Measurements from ENCODE around the gene KCNQ1OT1.
A peak's percentile ranks its signal among the peaks of the same experiment; 100 is the strongest.

KCNQ1OT1 gene

DNA sequence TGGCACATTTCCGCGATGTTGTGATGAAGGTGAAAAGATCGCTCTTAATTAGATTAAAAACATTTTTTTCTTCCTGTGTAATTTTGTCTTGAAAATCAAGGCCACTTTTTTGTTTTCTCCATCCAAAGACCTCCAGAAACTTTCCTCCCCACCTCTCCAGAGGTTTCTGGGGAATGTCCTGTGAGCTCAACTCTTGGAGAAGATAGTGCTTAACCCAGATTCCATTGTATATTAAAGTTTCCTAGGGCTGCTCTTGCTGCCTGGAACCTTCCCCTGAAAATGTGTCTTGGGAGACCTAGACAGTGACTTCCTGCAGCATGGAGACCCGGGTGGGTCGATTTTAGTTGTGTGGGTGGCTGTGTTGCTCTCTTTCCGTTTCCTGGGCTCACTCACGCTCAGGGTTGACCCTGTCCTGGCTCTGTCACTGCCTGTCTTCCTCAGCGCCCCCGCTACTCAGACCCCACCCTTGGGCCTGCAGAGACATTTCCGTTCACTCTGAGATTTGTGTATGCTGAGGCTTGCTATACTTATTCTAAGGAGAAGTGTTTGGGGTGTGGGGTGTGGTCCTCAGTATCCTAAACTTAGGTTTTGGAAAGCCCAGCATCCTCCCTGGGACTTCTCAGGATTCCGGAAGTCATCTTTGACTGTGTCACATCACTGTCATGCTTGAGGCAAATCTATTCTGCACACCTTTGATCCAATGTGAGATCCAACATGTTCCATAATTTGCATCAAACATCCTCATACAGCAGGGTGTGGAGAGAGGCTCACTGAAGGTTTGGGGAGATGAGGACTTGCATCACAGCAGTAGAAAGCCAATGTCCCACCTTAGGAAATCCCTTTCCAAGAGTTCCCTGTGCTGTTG lies 47.2 kb downstream of the KCNQ1OT1 start:
- Histone ChIP-seq H3K27me3 (ENCODE audit: control insufficient read depth in 1 of 2, insufficient read depth in 2 of 2, low read length in 2 of 2) (no peaks in the 10 kb centered on the region), H3K4me1 (ENCODE audit: control insufficient read depth in 1 of 2, insufficient read depth in 2 of 2, low read length in 2 of 2) (no peaks in the 10 kb centered on the region), H3K4me3 (ENCODE audit: low read depth in 1 of 2, low read length in 2 of 2) (no peak overlapping the region), H3K27ac (ENCODE audit: low read depth, low read length) (no peak overlapping the region), H3K9ac (ENCODE audit: low read depth in 1 of 2, low read length in 2 of 2) (no peak overlapping the region), H3K36me3 (ENCODE audit: control insufficient read depth in 1 of 2, insufficient read depth in 2 of 2, low read length in 2 of 2) (peaks cover 0 to 9% of the 10 kb centered on the region in 2 donors), H3K9me3 (ENCODE audit: control insufficient read depth in 1 of 2, low read length in 2 of 2) (peaks cover 21 to 25% of the 10 kb centered on the region in 2 donors)

DNA sequence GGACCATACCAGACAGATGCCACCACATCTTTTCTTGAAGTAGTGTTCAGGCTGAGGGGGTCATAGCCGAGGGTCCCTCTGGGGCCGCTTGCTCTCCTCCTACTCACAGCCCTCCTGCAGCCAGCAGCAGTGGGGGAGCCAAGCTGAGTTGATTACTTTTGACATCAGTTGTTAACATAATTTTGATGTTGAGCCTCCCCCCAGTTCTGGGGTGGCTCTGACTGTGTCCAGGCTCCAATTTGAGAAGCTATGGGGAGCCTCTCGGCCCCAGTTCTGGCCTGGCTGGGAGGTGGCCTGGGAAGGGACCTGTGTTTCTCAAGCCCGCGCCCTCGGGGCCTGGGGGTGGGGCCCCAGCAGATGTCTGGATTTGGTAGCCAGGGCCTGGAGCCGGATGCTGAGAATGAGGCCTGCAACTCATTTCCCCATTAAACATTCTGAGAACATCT lies 47.9 kb downstream of the KCNQ1OT1 start:
- Histone ChIP-seq H3K27me3 (ENCODE audit: control insufficient read depth in 1 of 2, insufficient read depth in 2 of 2, low read length in 2 of 2) (no peaks in the 10 kb centered on the region), H3K4me1 (ENCODE audit: control insufficient read depth in 1 of 2, insufficient read depth in 2 of 2, low read length in 2 of 2) (no peaks in the 10 kb centered on the region), H3K4me3 (ENCODE audit: low read depth in 1 of 2, low read length in 2 of 2) (no peak overlapping the region), H3K36me3 (ENCODE audit: control insufficient read depth in 1 of 2, insufficient read depth in 2 of 2, low read length in 2 of 2) (peaks cover 0 to 9% of the 10 kb centered on the region in 2 donors), H3K9ac (ENCODE audit: low read depth in 1 of 2, low read length in 2 of 2) (no peak overlapping the region), H3K9me3 (ENCODE audit: control insufficient read depth in 1 of 2, low read length in 2 of 2) (peaks cover 21 to 32% of the 10 kb centered on the region in 2 donors), H3K27ac (ENCODE audit: low read depth, low read length) (no peak overlapping the region)

DNA sequence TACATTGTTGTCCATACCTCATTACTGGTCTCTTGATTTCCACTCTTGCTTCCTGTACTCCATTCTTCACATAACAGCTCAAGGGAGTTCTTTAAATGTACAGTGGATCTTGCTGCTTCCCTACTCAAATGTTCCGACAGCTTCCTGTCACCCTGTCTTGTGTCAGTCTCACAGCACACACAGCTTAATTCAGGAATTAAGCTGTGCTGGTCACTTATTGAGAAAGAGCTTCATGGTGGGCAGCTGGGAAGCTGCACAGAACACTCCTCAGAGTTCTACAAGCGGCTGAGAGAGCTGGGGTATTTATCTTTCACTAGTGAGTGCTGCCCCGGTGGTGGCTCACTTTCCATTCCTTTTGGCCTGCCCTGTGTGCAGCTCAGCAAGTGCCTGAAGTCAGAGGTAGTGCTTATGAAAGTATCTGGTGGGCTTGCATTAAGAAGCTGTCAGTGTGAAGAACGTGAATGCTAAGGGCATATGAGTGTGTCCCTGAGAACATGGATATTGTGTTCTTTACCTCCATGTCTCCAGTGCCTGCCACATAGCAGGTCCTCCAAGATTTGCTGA lies 48.7 kb downstream of the KCNQ1OT1 start:
- no peak overlapping the region for H3K27ac ChIP-seq (ENCODE audit: low read depth, low read length)
- H3K4me3 ChIP-seq (ENCODE audit: low read depth in 1 of 2, low read length in 2 of 2), result no peak overlapping the region
- no peak overlapping the region for H3K9ac ChIP-seq (ENCODE audit: low read depth in 1 of 2, low read length in 2 of 2)
- H3K27me3 ChIP-seq (ENCODE audit: control insufficient read depth in 1 of 2, insufficient read depth in 2 of 2, low read length in 2 of 2), result no peaks in the 10 kb centered on the region
- no peaks in the 10 kb centered on the region for H3K4me1 ChIP-seq (ENCODE audit: control insufficient read depth in 1 of 2, insufficient read depth in 2 of 2, low read length in 2 of 2)
- peaks cover 23 to 32% of the 10 kb centered on the region in 2 donors for H3K9me3 ChIP-seq (ENCODE audit: control insufficient read depth in 1 of 2, low read length in 2 of 2)
- H3K36me3 ChIP-seq (ENCODE audit: control insufficient read depth in 1 of 2, insufficient read depth in 2 of 2, low read length in 2 of 2), result peaks cover 0 to 9% of the 10 kb centered on the region in 2 donors

DNA sequence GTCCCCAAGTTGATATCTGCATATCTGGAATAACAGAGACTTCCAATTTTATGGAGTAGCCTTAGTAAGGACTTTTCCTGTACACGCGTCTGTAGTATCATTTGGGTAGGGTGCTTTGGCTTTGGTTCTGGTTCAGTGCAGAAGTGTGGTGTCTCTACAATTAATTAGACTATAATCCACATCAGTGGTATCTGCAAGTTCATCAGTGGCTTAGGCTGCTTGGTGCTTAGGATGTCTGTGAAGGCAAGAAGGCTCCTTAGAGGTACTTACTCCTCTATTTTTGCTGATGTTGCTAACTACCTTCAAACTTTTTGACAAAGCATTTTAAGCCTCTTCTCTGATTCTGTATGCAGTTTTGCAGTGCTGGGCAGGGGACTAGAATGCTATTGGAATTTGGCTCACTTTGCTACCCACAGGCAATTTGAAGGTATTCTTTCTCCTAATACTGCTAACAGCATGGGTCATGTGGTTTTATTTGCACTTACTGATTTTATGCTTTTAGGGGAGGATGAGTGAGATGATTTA lies 49.4 kb downstream of the KCNQ1OT1 start:
- no peaks in the 10 kb centered on the region for H3K4me1 ChIP-seq (ENCODE audit: control insufficient read depth in 1 of 2, insufficient read depth in 2 of 2, low read length in 2 of 2)
- no peak overlapping the region for H3K9ac ChIP-seq (ENCODE audit: low read depth in 1 of 2, low read length in 2 of 2)
- peak overlapping the region in 1 of 2 donors; percentile 4 for H3K4me3 ChIP-seq (ENCODE audit: low read depth in 1 of 2, low read length in 2 of 2)
- H3K27ac ChIP-seq (ENCODE audit: low read depth, low read length), result no peak overlapping the region
- H3K9me3 ChIP-seq (ENCODE audit: control insufficient read depth in 1 of 2, low read length in 2 of 2), result peaks cover 26 to 32% of the 10 kb centered on the region in 2 donors
- H3K27me3 ChIP-seq (ENCODE audit: control insufficient read depth in 1 of 2, insufficient read depth in 2 of 2, low read length in 2 of 2), result no peaks in the 10 kb centered on the region
- H3K36me3 ChIP-seq (ENCODE audit: control insufficient read depth in 1 of 2, insufficient read depth in 2 of 2, low read length in 2 of 2), result peaks cover 0 to 9% of the 10 kb centered on the region in 2 donors

DNA sequence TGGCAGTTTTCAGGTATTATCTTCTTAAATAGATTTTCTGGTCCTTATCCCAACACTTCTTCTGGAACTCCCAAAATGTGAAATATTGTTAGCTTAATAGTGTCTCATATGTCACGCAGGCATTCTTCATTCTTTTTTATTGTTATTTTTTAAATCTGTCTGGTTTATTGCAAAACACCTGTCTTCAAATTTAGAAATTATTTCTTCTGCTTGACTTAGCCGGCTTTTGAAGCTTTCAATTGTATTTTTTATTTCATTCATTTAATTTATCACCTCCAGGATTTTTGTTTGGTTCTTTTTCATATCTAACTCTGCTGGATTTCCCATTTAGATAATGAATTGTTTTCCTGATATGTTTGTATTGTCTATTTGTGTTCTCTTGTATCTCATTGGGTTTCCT lies 49.9 kb downstream of the KCNQ1OT1 start:
- Histone ChIP-seq H3K9me3 (ENCODE audit: control insufficient read depth in 1 of 2, low read length in 2 of 2) (peaks cover 32 to 35% of the 10 kb centered on the region in 2 donors), H3K4me1 (ENCODE audit: control insufficient read depth in 1 of 2, insufficient read depth in 2 of 2, low read length in 2 of 2) (no peaks in the 10 kb centered on the region), H3K9ac (ENCODE audit: low read depth in 1 of 2, low read length in 2 of 2) (no peak overlapping the region), H3K36me3 (ENCODE audit: control insufficient read depth in 1 of 2, insufficient read depth in 2 of 2, low read length in 2 of 2) (peaks cover 0 to 9% of the 10 kb centered on the region in 2 donors), H3K27ac (ENCODE audit: low read depth, low read length) (no peak overlapping the region), H3K4me3 (ENCODE audit: low read depth in 1 of 2, low read length in 2 of 2) (no peak overlapping the region), H3K27me3 (ENCODE audit: control insufficient read depth in 1 of 2, insufficient read depth in 2 of 2, low read length in 2 of 2) (no peaks in the 10 kb centered on the region)

DNA sequence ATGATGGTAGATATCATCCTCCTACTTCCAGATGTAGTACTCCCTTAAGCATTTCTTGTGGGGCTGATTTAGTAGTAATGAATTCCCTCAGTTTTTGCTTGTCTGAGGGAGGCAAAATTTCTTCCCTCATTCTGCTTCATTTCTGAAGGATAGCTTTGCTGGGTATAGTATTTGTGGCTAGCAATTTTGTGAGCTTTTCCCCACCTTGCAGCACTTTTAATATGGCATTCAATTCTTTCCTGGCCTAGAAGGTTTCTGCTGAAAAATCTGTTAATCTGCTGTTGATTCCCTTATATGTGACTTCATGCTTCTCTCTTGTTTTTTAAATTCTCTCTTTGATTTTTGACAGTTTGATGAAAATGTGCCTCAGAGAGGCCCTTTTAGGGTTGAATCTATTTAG lies 50.4 kb downstream of the KCNQ1OT1 start:
- H3K9me3 ChIP-seq (ENCODE audit: control insufficient read depth in 1 of 2, low read length in 2 of 2), result peaks cover 36 to 40% of the 10 kb centered on the region in 2 donors
- H3K4me3 ChIP-seq (ENCODE audit: low read depth in 1 of 2, low read length in 2 of 2), result no peak overlapping the region

DNA sequence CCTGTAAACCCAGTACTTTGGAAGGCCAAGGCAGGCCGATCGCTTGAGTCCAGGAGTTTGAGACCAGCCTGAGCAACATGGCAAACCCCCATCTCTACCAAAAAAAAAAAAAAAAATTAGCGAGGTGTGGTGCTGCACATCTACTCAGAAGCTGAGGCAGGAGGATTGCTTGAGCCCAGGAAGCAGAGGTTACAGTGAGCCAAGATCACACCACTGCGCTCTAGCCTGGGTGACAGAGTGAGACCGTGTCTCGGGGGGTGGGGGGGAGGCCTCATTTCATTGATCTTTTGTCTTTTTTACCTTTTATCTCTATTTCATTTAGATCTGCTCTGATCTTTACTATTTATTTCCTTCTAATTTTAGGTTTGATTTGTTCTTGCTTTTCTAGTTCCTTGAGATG lies 51.8 kb downstream of the KCNQ1OT1 start:
- H3K9me3 ChIP-seq (ENCODE audit: control insufficient read depth in 1 of 2, low read length in 2 of 2), result peaks cover 42 to 52% of the 10 kb centered on the region in 2 donors
- no peak overlapping the region for H3K27ac ChIP-seq (ENCODE audit: low read depth, low read length)
- H3K4me1 ChIP-seq (ENCODE audit: control insufficient read depth in 1 of 2, insufficient read depth in 2 of 2, low read length in 2 of 2), result no peaks in the 10 kb centered on the region
- no peak overlapping the region for H3K4me3 ChIP-seq (ENCODE audit: low read depth in 1 of 2, low read length in 2 of 2)
- H3K9ac ChIP-seq (ENCODE audit: low read depth in 1 of 2, low read length in 2 of 2), result no peak overlapping the region
- no peaks in the 10 kb centered on the region for H3K27me3 ChIP-seq (ENCODE audit: control insufficient read depth in 1 of 2, insufficient read depth in 2 of 2, low read length in 2 of 2)
- peaks cover 4 to 7% of the 10 kb centered on the region in 2 donors for H3K36me3 ChIP-seq (ENCODE audit: control insufficient read depth in 1 of 2, insufficient read depth in 2 of 2, low read length in 2 of 2)

More for the DNA sequence above, 50.4 kb downstream of the KCNQ1OT1 start:
- H3K36me3 ChIP-seq (ENCODE audit: control insufficient read depth in 1 of 2, insufficient read depth in 2 of 2, low read length in 2 of 2), result peaks cover 4 to 13% of the 10 kb centered on the region in 2 donors
- H3K4me1 ChIP-seq (ENCODE audit: control insufficient read depth in 1 of 2, insufficient read depth in 2 of 2, low read length in 2 of 2), result no peaks in the 10 kb centered on the region
- H3K27ac ChIP-seq (ENCODE audit: low read depth, low read length), result no peak overlapping the region
- no peaks in the 10 kb centered on the region for H3K27me3 ChIP-seq (ENCODE audit: control insufficient read depth in 1 of 2, insufficient read depth in 2 of 2, low read length in 2 of 2)
- H3K9ac ChIP-seq (ENCODE audit: low read depth in 1 of 2, low read length in 2 of 2), result no peak overlapping the region

DNA sequence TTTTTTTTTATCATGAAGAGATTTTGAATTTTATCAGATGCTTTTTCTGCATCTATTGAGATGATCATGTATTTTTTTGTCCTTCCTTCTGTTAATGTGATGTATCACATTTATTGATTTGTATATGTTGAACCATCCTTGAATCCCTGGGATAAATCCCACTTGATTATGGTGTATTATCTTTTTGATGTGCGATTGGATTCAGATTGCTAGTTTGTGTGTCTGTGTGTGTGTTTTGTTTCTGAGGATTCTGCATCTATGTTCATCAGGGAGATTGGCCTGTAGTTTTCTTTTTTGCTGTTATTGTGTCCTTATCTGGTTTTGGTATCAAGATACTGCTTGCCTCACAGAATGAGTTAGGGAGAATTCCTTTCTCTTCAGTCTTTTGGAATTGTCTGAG lies 52.6 kb downstream of the KCNQ1OT1 start:
- no peaks in the 10 kb centered on the region for H3K4me1 ChIP-seq (ENCODE audit: control insufficient read depth in 1 of 2, insufficient read depth in 2 of 2, low read length in 2 of 2)
- no peaks in the 10 kb centered on the region for H3K27me3 ChIP-seq (ENCODE audit: control insufficient read depth in 1 of 2, insufficient read depth in 2 of 2, low read length in 2 of 2)
- no peak overlapping the region for H3K4me3 ChIP-seq (ENCODE audit: low read depth in 1 of 2, low read length in 2 of 2)
- H3K9ac ChIP-seq (ENCODE audit: low read depth in 1 of 2, low read length in 2 of 2), result no peak overlapping the region
- no peak overlapping the region for H3K27ac ChIP-seq (ENCODE audit: low read depth, low read length)
- peaks cover 42 to 56% of the 10 kb centered on the region in 2 donors for H3K9me3 ChIP-seq (ENCODE audit: control insufficient read depth in 1 of 2, low read length in 2 of 2)
- peaks cover 4 to 6% of the 10 kb centered on the region in 2 donors for H3K36me3 ChIP-seq (ENCODE audit: control insufficient read depth in 1 of 2, insufficient read depth in 2 of 2, low read length in 2 of 2)

DNA sequence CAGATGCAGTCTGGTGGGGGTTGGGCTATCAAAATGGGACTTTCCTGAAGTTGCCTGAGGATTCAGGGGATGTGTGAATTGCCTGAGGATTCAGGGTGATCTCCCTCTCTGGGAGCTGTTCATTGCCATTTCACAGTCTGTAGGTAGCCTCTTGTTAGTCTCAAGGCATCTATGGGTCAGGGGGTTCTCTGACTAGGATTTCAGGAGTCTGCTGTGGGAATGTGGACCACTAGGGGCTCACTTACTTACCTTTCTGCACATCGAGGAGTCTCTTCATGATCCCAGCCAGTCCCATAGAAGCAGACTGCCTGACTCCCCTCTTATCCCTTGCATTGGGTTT lies 54.0 kb downstream of the KCNQ1OT1 start:
- peaks cover 4 to 6% of the 10 kb centered on the region in 2 donors for H3K36me3 ChIP-seq (ENCODE audit: control insufficient read depth in 1 of 2, insufficient read depth in 2 of 2, low read length in 2 of 2)
- H3K9ac ChIP-seq (ENCODE audit: low read depth in 1 of 2, low read length in 2 of 2), result no peak overlapping the region
- H3K4me3 ChIP-seq (ENCODE audit: low read depth in 1 of 2, low read length in 2 of 2), result no peak overlapping the region
- peaks cover 40 to 61% of the 10 kb centered on the region in 2 donors for H3K9me3 ChIP-seq (ENCODE audit: control insufficient read depth in 1 of 2, low read length in 2 of 2)
- H3K27ac ChIP-seq (ENCODE audit: low read depth, low read length), result no peak overlapping the region
- H3K27me3 ChIP-seq (ENCODE audit: control insufficient read depth in 1 of 2, insufficient read depth in 2 of 2, low read length in 2 of 2), result no peaks in the 10 kb centered on the region
- H3K4me1 ChIP-seq (ENCODE audit: control insufficient read depth in 1 of 2, insufficient read depth in 2 of 2, low read length in 2 of 2), result no peaks in the 10 kb centered on the region

Measured in duodenal mucosa (tissue), 2 donors.